Ovary (tissue), 3 donors: ENCODE measurements around the gene EEIG1.

Experiments
- CTCF ChIP-seq, 3 donors: fragments of 450-650 bp in 2 of 3; fragments of 200-600 bp in 1 of 3; IDR thresholded peaks; one replicate each; pipeline versions ENCODE4 v1.5.1 to v1.8.0; 2016 to 2022; ENCODE audit warnings: antibody characterized with exemption in 3 of 3, mild to moderate bottlenecking in 1 of 3
- EP300 ChIP-seq: sonication (generic); formaldehyde crosslinking; IDR thresholded peaks from one replicate; pipeline ENCODE4 v1.6.1; 2017; ENCODE audit warnings: antibody characterized with exemption
- donor health status: DM: no; HTN: no; CAD: no.

DNA sequence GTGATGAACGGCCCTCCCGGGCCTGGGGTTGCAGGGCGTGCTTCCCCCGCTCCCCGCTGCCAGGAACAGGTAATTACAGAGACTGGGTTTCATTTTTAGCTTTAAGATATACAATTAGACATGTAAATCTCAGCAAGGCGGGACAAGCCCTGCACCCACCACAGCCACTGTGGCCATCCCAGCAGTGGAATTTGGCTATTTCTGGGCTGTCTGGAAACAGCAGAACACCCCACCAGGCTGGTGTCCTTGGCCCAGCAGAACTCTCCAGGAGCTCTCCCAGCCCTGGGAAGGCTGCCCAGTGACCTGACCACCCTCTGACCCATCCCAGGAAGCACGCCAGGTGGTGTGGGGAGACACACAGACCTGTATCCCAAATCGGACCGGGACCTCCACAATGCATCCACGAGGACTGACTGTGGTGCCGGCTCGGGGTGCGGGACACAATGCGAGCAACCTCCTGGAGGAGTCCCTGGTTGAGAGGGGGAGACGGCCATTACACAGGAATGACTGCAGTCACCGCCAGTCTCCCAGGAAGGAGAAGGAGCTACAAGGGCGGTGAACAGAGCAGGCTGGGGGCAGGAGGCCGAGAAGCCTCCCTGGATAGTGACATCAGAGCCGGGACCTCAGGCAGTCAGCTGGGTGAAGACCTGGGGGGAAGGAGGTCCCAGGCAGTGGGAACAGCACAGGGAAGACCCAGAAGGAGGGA lies 17.3 kb downstream of the EEIG1 start:
- TF ChIP-seq CTCF (IDR thresholded peaks at IDR 0.05) (no peak), EP300 (no peak)
